SU-DHL-6 (cell line): ENCODE results near the gene SLC25A19.

ENCODE experiments used
- EZH2phosphoT487 ChIP-seq: fragments of 200-600 bp; sonication (generic), shearing (Covaris generic); conservative IDR thresholded peaks from 2 replicates; pipeline ENCODE4 v1.6.1; 2018; ENCODE audit warnings: mild to moderate bottlenecking, antibody characterized with exemption, low read length, moderate library complexity, mixed read lengths
- TF ChIP-seq, protein P1 (sequence below): fragments of 200-600 bp; sonication (generic); IDR thresholded peaks from one replicate; pipeline ENCODE4 v1.5.1; 2017; ENCODE audit warnings: antibody characterized with exemption, mild to moderate bottlenecking, low read length, moderate library complexity; ENCODE audit not compliant: insufficient read depth, poor library complexity, severe bottlenecking

DNA sequence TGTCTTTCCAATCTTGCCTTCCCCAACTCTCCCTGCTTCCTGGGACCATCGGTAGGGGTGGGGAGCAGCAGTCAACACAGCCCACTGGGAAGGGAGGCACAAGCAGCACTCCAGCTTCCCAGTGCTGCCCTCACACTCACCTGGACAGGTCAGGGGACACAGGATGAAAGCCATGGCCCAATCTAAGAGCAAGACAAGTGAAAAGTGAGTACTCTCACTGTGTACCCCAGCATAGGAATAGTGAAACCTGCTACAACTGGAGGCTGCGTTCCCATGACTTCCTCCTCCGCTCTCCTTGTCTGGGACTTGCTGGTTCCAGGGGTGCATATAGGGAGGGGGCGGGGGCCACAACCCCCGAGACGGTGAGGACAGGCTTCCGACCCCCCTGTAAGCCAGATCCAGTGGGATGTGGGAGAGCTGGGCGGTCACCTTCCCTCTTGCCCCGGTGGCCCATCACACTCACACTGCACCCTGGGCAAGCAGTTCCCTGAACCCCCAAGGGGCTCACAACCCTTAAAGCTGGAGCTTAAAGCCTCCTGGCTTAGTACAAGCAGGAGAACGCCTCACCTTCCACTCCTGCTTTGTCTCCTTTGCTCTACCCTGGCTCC is 29.5 kb upstream of the SLC25A19 start:
- TF ChIP-seq, protein P1, sequence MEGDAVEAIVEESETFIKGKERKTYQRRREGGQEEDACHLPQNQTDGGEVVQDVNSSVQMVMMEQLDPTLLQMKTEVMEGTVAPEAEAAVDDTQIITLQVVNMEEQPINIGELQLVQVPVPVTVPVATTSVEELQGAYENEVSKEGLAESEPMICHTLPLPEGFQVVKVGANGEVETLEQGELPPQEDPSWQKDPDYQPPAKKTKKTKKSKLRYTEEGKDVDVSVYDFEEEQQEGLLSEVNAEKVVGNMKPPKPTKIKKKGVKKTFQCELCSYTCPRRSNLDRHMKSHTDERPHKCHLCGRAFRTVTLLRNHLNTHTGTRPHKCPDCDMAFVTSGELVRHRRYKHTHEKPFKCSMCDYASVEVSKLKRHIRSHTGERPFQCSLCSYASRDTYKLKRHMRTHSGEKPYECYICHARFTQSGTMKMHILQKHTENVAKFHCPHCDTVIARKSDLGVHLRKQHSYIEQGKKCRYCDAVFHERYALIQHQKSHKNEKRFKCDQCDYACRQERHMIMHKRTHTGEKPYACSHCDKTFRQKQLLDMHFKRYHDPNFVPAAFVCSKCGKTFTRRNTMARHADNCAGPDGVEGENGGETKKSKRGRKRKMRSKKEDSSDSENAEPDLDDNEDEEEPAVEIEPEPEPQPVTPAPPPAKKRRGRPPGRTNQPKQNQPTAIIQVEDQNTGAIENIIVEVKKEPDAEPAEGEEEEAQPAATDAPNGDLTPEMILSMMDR, result no peak
- no peak for TF ChIP-seq EZH2phosphoT487
